Activated CD8-positive, alpha-beta memory T cell treated with anti-CD3 and anti-CD28 coated beads for 48 hours (primary cell): Measurements from ENCODE around the gene GBF1.

Experiments used
- DNase-seq, 3 experiments: peaks; one replicate each; pipeline ENCODE4 v3.0.0-alpha.2; 2020; ENCODE audit warnings: low read depth in 2 of 3, low spot score in 2 of 3

The GBF1 gene

DNA sequence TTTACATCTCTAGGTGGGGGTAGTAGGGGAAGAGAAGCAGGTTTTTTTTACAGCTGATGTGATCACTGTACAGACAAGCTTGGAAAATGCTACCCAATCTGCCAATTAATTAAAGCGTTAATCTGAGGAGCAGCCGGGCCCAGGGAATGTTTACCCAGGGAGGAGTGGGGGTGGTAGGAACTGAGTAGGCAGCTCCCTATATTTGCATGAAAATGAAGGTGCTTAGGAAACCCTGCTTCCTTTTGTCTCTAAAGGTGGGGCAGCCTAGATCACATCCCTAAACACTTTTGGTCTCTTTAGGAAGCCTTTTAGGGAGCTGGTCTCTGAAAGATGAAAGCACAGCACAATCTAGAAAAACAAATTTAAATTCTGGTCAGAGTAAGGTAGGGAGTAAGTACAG, 97.1 kb downstream of the GBF1 start:
- no peak for DNase-seq

DNA sequence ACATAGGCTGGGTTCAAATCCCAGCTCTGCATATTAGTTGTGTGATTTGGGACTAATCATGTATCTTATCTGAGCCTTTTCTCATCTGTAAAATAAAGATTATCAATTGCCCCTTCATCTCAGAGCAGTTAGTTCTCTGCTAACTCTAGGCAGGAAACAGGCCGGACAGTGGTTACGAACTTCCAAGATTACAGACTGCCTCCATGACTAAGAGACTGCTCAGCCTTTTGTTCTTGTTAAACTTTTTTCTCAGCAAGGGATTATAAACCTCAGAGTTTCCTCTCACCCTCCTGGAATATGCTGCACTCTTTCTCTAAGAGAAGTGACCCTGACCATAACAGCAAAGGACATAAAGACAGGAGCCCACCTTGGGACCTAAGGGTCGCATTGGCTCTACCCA, 97.6 kb downstream of the GBF1 start:
- DNase-seq, result no peak

DNA sequence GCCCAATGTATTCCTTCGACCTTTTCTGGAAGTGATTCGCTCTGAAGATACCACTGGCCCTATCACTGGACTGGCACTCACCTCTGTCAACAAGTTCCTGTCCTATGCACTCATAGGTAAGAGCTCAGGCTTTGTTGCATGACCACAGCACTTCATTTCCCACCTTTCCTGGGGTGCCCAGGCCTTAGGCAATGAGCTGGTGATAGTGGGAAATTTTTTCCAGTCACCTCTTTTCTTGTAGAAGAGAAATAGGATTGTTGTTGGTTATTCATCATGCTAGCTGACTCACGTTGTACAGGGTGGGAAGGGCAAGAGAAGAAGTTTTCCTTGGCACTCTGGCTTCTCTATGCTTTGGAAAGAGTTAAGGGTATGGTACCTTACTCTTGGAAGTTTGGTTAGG, 98.7 kb downstream of the GBF1 start:
- no peak for DNase-seq

DNA sequence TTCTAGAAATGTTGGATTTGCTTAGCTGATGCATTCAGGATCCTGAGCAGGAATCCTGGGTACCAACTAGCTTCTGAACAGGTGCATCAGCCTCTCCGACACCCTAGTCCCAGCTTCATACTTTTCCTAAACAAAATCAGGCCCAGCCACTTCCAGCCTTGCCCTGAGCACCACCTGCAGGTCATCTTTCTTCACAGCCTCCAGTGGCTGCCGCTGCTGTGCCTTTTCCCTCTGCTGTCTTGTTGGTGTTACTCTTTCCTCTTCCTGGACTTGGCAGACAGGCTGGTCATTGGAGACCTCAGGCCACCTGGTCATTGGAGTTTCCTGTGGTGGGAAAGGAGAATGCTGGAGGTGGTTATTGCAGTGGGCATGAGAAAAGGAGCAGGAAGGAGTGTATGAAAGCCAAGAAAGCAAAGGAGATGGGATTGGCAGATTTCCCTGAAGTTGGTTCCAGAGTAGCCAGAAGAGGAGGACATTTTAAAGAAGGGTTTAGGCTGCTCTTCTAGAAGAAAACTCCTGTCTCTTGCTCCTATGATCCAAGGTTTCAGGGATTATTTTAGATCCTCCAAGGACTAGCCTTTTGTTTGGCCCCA, 102.0 kb downstream of the GBF1 start:
- DNase-seq, result no peak

DNA sequence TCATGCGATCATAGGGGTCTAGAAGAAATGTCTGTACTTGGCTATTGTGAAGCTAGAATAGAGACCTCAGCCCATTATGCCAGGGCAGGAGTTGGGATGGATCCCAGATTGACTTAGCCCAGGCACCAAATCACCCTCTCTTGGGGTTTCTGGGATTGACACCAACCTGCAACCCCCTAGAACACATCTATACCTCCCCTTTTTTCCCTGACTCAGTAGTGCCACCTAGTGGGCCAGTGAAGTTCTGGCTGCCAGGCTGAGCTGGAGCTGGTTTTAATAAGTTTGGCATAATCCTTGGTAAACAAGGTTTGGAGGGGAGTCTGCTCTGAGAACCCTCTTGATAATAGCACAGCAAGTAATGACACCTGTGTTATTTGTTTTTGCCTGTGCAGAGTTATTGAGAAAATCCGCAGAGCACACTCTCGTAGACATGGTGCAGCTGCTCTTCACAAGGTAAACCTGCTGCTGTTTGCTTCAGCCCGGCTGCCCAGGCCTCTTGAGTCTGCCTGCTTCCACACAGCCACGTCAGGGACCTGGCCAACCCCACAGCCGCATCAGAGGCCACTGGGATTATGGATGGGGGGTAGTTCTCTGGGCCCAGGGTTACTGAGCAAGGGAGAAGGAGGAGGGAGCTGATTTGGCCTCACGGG, 106.9 kb downstream of the GBF1 start:
- peak; percentile 15 to 58 (median 36) for DNase-seq

DNA sequence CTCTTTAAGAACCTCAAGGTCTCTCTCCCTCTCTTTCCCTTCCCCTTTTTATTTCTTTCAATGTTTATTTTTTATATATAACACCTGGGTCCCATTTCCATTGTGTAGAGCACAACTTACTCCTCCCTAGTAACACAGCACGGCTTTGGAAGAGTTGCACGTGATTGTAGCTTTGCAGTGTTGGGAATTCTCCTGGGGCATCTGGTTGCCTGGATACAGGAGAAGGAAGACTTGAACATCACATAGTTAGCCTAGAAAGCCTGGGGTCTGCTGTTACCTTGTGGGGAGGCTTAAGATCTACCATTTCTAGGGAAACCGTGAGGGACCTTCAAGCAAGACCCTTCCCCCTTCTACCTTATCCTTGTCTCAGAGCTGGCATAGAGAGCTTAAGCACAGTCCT, 109.1 kb downstream of the GBF1 start:
- DNase-seq, result no peak

DNA sequence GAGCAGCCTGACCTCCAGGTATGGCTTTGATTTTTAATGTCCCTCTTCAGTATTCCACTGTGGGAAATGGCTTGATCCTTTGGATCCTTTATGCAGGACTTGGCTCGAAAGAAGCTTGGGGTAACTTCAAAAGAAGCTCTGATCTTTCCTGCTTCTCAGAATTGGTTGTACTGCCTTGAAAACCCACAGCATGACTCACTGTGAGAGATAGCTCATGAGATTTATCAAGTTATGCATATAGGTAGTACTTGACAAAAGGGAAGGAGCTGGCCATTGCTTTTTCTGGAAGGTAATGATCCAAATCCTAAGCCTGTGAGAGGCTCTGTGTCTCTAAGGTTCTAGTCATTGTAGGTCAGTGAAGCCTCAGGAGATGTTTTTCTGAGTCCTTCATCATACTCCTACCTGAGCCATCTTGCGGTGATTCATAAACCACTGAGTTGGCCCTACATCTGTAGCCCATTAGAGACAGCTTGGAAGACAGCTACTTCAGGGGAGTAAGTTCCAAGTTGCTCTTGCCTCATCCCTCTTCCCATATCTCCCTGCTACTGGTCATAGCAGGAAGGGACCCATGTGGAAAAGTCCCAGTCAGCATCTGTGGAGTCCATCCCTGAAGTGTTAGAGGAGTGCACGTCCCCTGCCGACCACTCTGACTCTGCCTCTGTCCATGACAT, 113.5 kb downstream of the GBF1 start:
- no peak for DNase-seq

DNA sequence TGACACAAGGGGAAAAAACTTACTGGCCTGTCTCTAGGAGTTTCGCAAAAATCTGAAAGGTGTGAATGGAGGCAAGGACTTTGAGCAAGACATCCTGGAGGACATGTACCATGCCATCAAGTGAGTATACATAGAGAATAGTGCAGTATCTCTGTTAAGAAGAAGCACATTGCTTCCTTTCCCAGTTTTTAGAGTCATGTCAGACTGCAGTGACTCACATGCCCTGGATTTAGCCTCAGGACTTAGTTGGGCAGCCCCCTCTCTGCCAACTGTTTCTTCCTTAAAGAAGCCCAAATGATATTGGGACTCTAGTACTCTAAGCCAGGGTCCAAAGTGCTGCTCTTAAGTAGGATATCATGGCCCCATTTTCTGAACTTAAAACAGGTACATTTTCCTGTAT, 122.1 kb downstream of the GBF1 start:
- no peak for DNase-seq

DNA sequence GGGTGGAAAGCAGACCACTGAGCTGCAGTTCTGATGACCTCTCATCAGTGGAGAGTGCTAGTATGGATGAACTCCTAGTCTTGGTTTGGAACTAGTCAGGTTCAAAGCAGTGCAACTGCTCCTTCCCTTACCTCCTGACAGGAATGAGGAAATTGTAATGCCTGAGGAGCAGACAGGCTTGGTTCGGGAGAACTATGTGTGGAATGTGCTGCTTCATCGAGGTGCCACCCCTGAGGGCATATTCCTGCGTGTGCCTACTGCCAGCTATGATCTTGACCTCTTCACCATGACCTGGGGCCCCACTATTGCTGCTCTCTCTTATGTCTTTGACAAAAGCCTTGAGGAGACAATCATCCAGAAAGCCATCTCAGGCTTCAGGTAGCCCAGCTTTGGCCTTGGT, 122.7 kb downstream of the GBF1 start:
- DNase-seq, result no peak

DNA sequence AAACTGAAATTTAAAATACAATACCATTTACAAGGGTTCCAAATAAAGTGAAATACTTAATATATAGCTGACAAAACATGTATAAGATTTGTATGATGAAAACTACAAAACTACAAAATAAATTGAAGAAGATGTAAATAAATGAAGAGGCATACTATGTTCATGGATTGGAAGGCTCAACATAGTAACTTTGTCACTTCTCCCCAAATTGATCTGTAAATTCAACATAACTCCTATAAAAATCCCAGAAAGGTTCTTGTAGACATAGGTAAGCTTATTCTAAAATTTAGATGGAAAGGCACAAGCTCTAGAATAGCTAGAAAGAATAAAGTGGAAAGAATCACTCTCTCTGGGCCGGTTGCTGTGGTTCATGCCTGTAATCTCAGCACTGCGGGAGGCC, 126.0 kb downstream of the GBF1 start:
- DNase-seq, result no peak

DNA sequence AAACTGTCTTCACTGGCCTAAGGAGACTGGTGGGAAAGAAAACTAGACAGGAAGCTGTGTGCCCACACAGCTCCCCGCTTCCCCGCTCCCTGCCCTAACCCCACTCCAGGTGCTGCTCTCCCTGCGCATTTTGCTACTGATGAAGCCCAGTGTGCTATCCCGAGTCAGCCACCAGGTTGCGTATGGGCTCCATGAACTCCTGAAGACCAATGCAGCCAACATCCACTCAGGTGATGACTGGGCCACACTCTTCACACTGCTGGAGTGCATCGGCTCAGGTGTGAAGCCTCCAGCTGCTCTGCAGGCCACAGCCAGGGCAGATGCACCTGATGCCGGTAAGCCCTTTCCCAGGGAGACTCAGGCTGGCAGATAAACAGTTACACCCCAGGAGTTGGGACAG, 129.9 kb downstream of the GBF1 start:
- no peak for DNase-seq

DNA sequence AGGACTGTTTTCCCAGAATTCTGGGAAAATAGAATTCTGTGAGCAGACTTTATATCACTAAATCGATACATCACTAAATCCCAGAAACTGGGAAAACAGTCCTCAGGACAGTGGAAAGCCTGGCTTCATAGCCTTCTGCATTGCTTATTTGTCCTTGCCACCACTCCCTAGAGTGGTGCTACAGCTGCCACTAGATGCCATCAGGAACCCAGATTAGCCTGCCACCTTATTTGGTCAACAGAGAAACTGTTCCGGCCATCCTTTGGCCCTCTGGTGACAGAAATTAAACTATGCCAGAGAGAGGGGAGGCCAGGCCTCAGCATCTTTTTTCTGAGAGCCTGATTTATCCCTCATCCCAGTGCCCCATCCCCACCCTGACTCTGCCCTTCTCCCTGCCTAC, 130.5 kb downstream of the GBF1 start:
- DNase-seq, result no peak

DNA sequence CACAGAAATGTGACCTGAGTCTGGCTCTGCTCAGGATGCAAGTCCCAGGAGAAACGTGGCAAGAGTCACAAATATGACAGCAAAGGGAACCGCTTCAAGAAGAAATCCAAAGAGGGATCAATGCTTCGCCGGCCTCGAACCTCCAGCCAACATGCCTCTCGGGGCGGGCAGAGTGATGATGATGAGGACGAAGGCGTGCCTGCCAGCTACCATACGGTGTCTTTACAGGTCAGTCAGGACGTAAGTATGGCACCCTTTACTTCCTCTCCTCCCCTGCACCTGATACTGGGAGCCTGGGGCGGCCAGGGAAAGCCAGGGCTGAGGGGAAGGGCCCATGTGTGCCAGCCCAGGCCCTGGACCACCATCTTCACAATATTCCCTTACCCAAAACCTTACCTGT, 131.6 kb downstream of the GBF1 start:
- no peak for DNase-seq

DNA sequence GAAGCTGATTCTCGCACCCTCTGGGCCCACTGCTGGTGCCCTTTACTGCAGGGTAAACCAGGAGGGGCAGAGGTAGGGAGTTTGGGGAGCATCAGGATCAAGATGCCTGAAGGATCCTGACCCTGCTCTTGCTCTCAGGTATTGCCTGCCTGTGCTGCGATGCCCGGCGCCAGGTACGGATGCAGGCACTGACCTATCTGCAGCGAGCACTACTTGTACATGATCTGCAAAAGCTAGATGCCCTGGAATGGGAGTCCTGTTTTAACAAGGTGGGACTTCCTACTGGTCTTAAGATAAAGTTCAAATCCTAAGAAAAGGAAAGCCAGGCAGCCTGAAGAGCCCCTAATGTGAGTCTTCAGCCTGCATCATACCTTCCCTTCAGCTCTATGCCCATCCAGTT, 134.1 kb downstream of the GBF1 start:
- DNase-seq, result no peak

DNA sequence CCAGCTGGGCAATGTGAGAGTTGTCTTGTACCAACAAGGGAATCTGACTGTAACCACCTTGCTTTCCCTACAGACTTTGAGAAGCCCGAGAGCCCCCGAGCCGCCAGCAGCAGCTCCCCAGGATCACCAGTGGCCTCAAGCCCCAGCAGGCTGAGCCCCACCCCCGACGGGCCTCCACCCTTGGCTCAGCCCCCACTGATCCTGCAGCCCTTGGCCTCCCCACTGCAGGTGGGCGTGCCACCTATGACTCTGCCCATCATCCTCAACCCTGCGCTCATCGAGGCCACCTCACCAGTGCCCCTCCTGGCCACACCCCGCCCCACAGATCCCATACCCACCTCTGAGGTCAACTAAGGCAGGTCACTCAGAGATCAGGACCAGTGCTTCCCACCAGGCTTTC, 136.7 kb downstream of the GBF1 start:
- no peak for DNase-seq

DNA sequence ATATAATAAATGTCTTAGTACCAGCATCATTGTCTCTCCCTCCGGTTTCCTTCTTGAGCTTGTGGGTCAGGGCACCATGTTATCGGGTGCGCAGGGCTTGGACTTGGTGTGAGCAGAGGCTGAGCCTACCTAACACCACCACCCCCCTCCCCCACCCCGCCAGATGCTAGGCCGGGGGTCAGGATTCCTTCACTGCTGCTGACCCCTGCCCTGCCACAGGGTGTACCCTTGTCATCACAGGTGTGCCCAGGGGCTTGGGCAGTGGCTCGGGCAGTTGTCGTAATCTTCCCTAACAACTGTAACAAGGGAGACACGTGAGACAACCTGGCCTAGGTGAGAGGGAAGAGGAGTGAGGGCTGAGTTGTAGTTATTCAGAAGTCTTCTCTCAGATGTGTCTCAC, 137.5 kb downstream of the GBF1 start:
- DNase-seq, result no peak

DNA sequence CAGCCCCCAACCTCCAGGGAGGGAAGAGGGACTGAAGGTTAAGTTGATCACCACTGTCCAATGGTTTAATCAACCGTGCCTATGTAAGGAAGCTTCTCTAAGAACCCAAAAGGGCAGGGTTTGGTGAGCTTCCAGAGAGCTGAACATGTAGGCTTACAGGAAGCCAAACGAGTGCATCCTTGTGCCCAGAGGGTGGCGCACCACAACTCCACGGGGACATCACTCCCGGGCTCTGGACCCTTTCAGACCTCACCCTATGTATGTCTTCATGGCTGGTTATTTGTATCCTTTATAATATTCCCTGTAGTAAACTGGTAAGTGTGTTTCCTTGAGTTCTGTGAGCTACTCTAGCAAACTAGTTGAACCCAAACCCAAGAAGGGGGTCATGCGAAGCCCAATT, 138.7 kb downstream of the GBF1 start:
- no peak for DNase-seq

DNA sequence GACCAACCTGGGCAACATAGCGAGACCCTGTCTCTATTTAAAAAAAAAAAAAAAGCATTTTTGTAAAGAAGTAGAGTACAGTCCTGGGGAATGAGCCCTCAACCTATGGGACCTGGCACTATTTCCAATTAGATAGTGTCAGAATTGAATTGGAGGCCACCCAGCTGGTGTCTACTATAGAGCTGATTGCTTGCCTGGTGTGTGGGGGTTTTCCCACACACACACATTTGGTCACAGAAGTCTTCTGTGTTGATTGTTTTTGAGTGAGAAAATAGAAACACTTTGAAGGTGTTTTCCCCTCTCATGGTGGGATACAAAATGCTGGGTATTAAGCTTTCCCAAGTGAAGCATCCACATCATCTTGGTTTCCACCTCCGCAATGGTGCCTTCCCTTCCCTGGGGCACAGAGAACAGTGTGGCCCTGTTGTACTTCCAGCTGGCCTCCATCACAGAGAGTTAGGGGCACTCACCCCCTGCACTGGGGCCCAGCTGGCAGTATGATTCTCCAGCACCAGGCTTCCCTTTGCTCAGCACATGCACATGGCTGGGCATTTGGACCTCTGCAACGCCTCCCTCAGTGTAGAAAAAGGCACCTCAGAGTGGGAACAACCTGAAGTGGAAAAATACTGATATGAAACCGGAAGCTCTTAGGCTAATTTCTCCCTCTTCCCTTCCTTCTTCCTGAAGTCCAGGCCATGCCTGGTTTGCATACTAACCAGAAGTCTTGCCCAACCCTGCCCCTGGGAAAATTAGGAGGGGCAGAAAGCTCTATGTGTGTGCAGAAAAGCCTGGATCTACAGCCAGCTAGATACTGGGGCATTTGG, 139.5 kb downstream of the GBF1 start:
- no peak for DNase-seq

DNA sequence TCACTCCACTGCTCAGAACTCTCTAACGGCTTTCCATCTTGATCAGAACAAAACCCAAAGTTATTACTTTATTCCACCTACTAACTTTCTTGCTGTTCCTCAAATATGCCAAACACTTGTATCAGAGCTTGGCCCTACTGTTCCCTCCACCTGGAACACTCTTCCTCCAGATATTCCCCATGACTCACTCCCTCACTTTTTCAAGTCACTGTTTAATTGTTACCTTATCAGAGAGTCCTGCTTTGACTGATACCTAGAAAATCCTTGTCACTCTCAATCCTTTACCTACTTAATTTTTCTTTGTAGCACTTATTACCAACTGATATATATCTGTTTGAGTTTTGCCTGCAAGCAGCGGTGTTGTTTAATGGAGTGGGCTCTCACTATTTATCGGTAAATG, 144.6 kb downstream of the GBF1 start:
- DNase-seq, result no peak

DNA sequence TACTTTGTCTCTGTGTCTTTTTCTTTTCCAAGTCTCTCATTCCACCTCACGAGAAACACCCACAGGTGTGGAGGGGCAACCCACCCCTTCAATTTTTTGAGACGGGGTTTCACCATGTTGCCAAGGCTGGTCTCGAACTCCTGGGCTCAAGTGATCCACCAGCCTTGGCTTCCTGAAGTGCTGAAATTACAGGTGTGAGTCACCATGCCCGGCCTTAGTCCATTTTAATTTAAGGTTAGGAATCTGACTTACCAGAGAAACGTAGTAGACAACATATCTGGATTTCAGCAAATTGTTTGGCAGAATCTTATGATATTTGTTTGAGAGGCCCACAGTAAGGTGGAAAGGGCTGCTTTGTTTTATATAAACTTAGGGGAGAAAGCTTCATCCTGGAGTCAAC, 147.0 kb downstream of the GBF1 start:
- no peak for DNase-seq

DNA sequence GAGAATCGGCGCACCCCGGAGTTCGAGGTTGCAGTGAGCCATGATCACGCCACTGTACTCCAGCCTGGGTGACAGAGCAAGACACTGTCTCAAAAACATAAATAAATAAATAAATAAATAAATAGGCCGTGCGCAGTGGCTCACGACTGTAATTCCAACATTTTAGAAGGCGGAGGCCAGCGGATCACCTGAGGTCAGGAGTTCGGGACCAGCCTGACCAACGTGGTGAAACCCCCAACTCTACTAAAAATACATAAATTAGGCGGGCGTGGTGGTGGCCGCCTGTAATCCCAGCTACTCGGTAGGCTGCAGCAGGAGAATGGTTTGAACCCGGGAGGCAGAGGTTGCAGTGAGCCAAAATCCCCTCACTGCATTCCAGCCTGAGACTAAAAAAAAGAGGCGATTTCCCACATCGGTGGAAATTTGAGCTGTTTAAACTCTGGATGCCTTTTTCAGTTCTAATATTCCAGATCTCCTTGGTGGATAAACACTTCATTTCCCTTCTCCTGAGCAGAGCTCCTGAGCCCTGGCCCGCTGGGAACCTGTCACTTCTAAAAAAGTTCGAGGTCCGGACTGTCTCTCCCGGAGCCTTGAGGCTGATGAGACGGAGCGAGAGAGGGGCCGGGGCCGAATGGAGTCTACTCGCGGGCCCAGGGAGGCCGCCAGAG, 148.2 kb downstream of the GBF1 start:
- no peak for DNase-seq
